ENCODE results near the gene SCP2. TPM values are rescaled to one million over a fixed set of nuclear protein-coding genes. Genes with fewer than 3 reads are reported as not detected.
A peak's percentile ranks its signal among the peaks of the same experiment; 100 is the strongest.

The SCP2 gene
- total RNA-seq, 1 donor from 2014 or later: 84.7 TPM

DNA sequence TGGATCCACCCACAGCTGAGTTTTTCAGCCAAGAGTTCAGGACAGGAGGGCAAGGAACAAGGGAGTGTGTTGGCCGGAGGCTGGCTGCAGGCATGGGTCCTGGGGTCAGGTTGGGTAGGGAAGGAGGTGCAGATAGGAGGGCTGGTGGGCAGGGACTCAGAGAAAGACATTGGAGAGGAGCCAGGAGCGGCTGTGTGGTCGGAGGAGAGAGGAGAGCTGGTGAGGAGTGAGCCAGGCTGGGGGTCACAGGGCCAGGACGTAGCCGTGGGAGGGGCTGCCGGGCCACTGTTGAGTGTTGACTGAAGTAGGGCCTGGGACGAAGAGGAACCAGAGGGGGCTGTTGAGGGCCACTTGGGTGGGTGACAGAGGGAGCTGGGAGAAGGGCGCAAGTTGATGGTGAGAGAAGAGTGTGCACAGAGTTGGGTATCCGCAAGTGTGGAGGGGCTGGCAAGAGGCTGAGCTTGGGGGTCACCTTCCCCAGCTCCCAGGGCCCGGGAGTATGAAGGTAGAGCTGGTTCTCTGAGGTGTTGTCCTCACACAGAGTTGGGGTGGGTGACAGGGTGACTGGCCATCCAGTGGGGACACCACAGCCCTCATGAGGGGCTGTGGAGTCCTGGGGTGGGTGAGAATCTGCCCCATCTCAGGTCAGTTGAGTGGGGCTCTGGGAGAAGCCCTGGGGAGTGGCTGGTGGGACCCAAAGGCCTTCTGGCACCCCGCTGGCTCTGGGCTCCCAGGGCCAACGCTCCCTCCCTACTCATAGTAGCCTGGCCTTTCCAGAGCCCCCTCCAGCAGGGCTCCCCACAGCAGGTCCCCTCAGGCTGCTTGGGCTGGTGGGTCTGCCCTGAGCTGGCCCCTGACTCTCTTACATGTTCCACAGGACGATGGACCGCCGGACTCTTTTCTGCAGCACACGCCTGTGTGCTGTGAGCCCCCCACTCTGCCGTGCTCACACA is 156.8 kb downstream of the SCP2 start:
- ATAC-seq: no peak

DNA sequence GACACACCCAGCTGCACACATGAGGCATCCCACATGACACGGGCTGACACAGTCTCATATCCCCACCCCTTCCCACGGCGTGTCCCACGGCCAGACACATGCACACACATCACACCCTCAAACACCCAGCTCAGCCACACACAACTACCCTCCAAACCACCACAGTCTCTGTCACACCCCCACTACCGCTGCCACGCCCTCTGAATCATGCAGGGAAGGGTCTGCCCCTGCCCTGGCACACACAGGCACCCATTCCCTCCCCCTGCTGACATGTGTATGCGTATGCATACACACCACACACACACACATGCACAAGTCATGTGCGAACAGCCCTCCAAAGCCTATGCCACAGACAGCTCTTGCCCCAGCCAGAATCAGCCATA is 157.5 kb downstream of the SCP2 start:
- peak; percentile 37 for ATAC-seq

DNA sequence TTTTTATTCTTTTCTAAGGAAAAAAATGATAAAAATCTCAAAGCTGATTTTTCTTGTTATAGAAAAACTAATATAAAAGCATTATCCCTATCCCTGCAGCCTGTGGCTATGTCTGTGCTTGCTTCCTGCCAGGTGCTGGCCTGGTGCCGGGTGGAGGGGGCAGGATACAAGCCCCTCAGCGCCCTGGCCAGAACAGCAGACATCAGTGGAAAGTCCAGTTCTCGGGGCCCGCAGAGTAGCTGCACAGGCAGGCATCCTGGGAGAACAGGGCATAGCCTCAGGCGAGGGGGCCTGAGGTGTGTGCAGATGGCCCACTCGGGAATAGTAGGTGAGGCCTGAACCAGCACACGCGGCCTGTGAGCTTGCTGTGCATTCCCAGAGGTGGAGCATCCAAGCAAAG is 158.3 kb downstream of the SCP2 start:
- no peak for ATAC-seq

DNA sequence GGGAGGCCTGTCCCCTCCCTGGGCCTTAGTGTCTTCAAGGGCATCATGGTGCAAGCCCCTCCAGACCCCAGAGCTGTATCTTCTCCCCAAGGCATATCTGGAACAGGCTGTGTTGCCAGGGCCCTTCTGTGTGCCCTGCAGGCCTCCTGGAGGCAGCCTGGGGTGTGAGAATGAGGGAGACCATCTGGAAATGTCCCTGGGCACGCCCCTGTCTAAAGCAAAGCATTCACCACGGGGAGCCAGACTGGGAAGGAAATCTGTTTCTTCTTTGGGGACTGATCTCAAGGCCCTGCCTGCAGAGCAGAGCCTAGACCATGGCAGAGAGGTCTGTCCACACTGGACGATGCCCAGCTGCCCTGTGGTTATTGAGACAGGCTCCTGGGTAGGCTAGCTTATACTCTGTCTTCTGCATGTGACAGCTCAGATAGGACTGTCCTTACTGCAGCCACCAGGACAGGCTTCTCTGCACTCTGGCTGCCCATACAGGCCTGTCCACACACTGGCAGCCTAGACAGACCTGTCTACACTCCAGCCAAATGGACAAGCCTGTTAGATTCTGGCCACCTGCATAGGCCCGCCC is 159.5 kb downstream of the SCP2 start:
- no peak for ATAC-seq

DNA sequence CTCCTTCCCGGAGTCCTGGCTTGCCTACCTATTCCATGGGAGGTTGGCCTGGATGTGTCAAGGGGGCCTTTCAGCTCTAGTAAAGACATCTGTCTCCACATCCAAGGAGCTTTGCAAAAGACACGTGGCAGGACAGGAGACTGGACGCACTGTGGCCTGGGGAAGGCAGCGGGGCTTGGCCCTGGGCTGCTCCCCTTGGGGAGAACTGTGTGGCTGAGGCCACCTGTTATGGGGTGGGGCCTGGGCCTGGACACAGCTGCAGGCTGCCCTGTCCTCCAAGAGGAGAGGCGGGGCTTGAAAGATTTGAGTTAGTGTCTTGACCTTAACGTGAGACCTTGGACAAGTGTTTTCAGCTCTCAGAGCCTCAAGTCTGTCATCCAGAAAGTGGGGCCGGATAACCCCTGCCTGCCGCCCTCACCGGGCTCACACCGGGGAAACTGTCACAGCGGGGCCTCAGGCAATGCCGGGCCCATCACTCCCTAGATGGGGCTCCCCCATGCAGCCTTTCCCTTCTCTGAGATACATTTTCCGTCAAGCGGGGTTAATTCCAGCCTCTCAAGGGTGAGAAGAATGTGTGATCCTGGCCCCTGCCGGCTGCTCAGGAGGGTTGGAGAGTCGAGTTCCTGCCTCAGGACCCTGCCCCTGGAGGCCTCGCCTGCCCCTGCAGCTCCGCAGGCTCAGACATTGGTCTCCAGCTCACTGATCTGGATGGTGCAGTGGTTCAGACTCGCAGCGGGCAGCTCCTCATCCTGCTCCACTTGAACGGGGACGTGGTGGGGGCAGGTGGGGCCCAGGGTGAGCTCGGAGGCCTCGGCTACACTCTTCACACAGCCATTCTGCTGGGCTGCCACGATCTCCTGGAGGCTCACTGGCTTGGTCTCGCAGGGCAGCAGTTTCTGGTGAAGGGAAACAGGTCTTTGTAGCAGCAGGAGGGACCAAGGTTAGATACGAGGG is 160.5 kb downstream of the SCP2 start:
- ATAC-seq: no peak

- ATAC-seq: no peak
Measured at GRCh38 chr1:53088616-53089300, 161.7 kb downstream of the SCP2 start.

- no peak for ATAC-seq
Measured at GRCh38 chr1:53089478-53090226, 162.6 kb downstream of the SCP2 start.

- no peak for ATAC-seq
Measured at GRCh38 chr1:53090227-53091147, 163.4 kb downstream of the SCP2 start.

DNA sequence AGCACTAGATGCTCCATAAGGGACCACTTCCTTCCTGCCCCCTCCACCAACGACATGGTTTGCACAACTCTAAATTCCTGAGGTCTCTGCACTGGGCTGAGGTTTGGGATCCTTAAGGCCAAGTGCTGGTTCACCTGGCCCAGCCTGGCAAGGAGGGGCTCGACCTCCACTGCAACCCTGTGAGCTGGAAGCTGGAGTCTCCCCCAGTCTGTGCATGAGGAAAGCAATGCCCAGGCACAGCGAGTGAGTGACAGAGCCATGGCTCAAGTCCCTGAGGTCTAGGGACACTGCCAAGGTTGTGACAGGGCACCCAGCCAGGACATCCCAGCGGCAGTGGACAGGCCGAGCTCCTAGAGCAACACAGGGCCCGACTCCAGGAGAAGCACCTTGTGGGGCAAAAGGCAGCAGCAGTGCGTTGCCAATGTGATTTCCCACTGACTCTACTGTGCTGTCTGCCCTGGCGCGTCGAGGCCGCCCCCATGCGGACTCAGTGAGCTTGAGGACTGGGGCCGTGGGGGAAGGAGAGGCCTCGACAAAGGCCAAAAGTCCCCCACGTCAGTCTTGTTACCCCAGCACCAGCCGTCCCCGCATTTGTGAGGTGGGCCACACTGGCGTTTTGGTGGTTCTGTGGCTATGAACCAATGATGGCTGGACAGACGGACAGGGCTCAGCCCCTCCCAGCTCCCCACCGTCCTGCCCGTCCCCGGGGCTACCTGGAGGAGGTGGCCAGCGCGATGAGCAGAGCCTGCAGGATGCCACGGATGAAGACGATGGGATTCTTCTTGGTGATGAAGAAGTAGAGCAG is 165.0 kb downstream of the SCP2 start:
- ATAC-seq: no peak

- ATAC-seq: no peak
Measured at GRCh38 chr1:53092659-53093450, 165.8 kb downstream of the SCP2 start.

DNA sequence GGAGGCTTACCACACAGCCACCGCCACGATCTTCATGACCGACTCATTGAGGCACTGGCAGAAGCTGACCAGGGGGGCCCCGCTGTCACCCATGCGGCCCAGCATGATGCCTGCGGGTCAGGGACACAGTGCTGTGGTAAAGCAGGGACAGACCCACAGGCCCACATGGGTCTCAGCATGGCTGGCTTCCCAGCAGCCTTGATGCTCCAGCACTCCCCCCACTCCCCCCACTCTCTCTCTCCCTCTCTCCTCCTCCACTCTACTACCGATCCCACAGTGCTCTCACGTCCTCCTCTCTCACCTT is 166.3 kb downstream of the SCP2 start:
- ATAC-seq: no peak

GRCh38 chr1:53093778-53094532 is 166.9 kb downstream of the SCP2 start:
- no peak for ATAC-seq

DNA sequence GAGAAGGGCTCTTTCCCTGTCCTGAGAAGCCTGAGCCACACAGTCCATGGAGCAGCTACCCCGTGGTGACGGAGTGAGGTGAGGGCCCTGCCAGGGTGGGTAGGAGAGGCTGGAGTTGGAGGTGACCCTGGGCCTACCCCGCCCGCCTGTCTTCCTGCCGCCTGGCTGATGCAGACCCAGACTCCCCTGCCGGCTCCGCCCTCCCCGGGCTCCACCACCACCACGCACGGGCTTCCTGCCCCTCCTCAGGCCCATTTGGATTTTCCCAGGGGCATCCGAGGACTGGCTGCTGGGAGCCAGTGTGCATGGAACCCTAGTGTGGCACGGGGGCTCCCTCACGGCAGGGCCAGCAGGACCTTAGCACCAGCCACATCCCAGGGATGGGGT is 167.4 kb downstream of the SCP2 start:
- ATAC-seq: no peak

Other genes with a start within 250 kb of the SCP2 start
- gene COA7, start 228.9 kb upstream of the SCP2 start, total RNA-seq: 13.7 TPM
- gene ZYG11B, start 200.8 kb upstream of the SCP2 start, total RNA-seq: 13.2 TPM
- 0.44 TPM for gene ZYG11A, start 84.5 kb upstream of the SCP2 start, total RNA-seq
- 92.5 TPM for gene ECHDC2, start 5.5 kb upstream of the SCP2 start, total RNA-seq
- 2.6 TPM for gene PODN, start 134.9 kb downstream of the SCP2 start, total RNA-seq
- not detected for gene SLC1A7, start 215.4 kb downstream of the SCP2 start, total RNA-seq

Measured in esophagus mucosa (tissue), 1 donor.